ENCODE results near the gene NTSR1.
A peak's percentile ranks its signal among the peaks of the same experiment; 100 is the strongest.

NTSR1 gene

DNA sequence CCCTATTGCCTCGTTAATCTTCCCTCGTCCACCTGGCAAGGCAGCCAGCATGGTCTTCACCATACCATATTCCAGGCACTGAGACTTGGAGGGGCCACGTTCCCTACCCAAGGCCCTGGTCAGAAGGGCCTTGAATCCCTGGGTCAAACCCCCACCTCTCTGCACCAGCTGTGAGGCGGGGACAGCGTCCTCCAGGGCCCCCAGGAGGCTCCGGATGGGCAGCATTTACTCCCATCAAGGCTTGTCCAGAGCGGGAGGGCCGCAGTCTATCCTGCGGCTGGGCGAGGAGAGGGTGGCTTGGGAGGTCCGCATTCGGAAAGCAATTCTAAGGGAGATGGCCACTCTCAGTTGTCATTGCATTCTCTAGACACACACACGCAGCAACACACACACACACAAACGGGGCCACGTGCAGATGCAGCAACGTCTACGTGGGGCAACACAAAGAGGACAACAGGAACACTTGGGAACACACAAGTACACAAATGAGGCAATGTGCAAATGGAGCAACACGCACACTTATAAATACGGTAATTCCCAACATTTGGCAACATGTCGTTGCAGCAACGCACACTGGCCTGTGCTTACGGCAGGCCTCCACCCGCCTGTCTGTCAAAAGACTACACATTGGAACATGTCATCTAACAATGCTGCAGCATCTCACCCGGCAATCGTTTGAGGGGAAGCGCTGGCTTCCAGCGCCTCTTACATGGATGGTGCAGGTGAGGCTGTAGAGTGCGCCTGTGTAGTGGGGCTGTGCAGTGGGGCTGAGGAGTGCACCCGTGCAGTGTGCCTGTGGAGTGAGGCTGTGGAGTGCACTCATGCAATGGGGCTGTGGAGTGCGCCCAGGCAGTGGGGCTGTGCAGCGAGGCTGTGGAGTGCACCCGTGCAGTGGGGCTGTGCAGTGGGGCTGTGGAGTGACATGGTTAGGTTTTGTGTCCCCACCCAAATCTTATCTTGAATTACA lies 12.9 kb upstream of the NTSR1 start:
- DNase-seq, result no peak

GRCh38 chr20:62696434-62696957 lies 12.1 kb upstream of the NTSR1 start:
- DNase-seq, result peak; percentile 44

DNA sequence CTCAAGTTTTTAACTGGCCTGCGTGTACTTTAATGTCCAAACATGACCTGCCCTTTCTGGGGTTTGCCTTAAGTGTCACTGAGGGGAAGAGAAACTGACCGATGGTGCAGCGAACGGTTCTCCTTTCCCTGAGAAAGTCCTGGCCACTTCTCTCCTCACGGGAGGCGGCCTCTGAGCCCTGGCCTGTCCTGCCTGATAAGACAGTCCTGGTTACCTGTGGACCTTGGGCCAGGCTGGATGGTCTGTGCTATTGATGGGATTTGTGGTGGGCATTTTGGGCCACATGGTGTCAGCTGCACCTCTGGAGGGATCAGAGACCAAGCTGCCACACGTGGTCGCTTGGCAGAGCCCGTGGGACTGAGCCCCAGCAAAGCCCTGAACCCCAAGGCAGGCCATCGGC lies 11.6 kb upstream of the NTSR1 start:
- no peak for DNase-seq

DNA sequence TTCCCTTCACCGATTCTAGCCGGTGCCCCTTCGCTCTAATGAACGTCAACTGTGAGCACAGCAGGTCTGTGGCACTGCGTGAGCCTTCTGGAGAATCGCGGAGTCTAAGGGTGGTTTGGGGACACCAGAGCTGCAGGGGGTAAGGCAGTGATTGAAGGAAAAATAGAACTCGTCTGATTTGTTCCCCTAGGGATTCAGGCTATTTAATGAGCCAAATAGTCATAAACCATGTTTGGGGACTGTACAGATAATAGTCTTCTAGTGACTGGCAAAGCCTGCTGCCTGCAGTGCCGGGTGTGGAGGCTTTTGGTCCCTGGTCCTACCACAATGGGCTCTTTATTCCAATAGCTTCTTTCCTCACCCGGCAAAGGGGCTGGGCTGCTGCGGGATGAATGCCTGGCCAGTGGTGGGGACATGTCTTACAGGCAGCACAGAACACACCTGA lies 11.1 kb upstream of the NTSR1 start:
- DNase-seq, result peak; percentile 43

GRCh38 chr20:62698231-62698630 lies 10.4 kb upstream of the NTSR1 start:
- DNase-seq, result no peak

- DNase-seq, result no peak
Observed at GRCh38 chr20:62699296-62699695, 9.3 kb upstream of the NTSR1 start.

- no peak for DNase-seq
Observed at GRCh38 chr20:62699741-62700140, 8.9 kb upstream of the NTSR1 start.

DNA sequence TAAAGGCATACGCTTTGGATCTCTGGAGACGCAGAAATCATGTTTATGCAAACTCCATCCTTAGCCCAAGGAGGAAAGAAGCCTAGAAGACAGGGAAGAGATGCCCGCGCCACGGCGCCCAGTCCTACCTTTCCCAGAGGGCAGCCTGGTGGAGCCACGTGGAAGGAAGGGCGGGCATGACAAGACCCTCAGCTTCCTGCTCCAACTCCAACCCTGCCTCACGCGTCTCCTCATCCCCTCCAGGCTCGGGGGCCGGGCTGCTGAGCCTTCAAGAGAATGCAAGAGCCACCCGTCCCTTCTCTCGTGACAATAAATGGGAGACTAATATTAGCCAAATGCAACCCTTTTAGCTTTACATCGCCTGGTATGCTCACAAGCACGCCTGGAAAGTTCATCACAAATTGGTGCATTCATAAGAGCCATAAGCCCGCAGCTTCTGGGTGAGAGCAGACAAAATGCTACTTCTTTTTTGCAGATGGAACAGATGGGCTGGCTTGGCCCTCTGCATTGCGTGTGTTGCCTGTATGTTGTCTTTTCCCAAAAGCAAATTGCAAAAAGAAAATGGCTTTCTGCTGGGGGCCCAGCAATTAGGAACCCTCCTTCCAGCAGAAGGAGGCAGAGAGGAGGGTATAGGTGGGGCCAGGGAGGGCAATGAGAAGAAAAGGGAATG lies 8.2 kb upstream of the NTSR1 start:
- DNase-seq, result no peak

GRCh38 chr20:62701161-62702012 lies 7.2 kb upstream of the NTSR1 start:
- DNase-seq, result no peak

- DNase-seq, result no peak
Observed at GRCh38 chr20:62702013-62702300, 6.7 kb upstream of the NTSR1 start.

- DNase-seq, result peak; percentile 77
Observed at GRCh38 chr20:62702895-62703852, 5.5 kb upstream of the NTSR1 start.

DNA sequence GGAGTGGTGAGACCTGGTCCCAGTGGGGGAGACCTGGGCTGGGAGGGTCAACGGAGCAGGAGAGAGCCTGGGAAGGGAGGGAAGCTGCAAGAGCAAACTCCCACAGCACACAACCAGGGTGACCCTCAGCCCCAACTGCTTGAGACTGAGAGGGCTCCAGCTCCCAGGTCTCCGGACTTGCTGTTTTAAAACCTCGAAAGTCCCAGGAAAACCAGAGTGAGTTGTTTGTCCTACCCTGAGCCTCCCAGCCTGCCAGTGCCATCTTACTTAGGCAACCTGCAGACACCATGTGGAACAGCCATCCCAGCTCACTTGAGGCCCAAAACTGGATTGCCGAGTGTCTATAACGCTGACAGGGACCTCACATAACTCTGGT lies 4.8 kb upstream of the NTSR1 start:
- no peak for DNase-seq

- peak; percentile 88 for DNase-seq
Observed at GRCh38 chr20:62704341-62704948, 4.2 kb upstream of the NTSR1 start.

GRCh38 chr20:62705627-62706026 lies 3.0 kb upstream of the NTSR1 start:
- DNase-seq, result no peak

DNA sequence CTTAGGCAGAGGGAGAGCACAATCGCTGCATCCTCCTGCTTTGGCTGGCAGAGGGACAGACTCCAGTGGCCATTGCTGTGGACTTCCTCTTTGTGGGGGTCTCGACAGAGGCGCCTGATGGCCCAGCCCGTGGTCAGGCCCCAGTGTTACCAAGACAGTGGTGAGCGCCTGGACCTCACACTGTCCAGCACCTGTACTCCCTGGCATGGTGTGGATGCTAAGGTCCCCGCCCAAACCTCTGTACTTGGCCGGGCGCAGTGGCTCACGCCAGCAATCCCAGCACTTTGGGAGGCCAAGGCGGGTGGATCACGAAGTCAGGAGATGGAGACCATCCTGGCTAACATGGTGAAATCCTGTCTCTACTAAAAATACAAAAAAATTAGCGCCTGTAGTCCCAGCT lies 2.3 kb upstream of the NTSR1 start:
- no peak for DNase-seq

- no peak for DNase-seq
Observed at GRCh38 chr20:62706857-62707256, 1.8 kb upstream of the NTSR1 start.

GRCh38 chr20:62707276-62707920 lies 1.2 kb upstream of the NTSR1 start:
- no peak for DNase-seq

DNA sequence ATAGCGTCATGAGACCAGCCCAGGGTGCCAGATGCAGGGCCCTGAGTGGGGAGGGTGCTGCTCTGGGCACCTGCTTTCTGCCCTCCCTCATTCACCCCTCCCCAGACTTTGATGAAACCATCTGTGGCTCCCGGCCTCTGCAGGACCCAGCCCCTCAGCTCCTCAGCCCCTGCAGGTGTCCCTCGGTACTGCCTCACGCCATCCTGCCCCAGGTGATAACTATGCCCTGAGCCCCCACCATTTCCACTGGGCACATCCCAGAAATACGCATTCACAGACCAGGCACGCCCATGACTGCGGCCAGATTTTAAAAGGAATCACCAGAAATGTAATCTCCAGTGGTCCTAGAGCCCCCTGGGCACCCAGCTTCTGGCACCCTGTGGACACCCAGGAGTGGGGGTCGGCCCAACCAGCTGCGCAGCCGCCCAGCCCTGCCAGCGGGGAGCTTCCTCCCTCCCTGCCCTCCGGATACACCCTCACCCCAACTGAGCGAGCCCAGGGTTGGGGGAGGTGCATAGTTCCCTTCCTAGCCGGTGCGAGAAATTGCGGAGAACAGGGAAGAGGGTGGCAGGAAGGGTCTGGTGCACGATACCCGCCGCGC lies 615 bp upstream of the NTSR1 start:
- peak; percentile 62 for DNase-seq

DNA sequence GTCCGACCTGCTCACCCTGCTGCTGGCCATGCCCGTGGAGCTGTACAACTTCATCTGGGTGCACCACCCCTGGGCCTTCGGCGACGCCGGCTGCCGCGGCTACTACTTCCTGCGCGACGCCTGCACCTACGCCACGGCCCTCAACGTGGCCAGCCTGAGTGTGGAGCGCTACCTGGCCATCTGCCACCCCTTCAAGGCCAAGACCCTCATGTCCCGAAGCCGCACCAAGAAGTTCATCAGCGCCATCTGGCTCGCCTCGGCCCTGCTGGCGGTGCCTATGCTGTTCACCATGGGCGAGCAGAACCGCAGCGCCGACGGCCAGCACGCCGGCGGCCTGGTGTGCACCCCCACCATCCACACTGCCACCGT lies 885 bp downstream of the NTSR1 start:
- DNase-seq, result no peak

DNA sequence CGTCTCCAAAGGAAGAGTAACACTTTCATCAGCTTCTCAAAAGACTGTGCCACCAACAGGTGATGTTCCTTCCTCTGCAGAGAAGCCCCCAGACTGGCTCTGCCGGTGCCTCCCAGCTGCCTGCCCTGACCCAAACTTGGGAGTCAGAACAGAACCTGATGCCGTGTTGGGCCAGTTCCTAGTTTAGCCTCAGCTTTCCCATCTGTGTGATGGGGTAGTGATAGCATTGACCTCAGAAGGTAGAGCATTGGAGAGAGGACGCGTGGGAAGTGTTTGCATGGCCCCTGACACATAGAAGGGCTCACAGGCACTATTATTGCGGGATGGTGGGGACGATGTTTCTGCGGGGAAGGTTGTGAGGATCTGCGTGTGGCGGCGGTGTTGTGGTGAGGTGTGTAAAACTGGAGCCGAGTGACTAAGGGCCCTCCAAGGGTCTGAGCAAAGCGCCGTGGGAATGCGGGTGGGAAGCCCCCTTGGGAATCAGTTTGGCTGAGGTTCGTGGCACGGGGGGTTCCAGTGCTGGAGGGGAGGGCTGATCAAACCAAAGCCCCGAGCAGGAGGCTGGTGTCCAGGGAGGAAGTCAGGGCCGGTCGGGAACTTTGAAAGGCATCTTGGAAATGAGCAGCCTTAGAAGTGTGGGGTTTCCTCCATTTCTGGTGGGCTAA lies 1.7 kb downstream of the NTSR1 start:
- no peak for DNase-seq

Data from NCI-H69 (cell line).